Psoas muscle (tissue), 8 donors: ENCODE measurements around the gene FBXO46. TPM values are rescaled to one million over a fixed set of nuclear protein-coding genes. Genes with fewer than 3 reads are reported as not detected.
"Not testable (repeated sequence)": the region's sequence is repeated elsewhere in the genome, so short reads cannot be mapped to it uniquely, and the experiment has no call there.

Experiments used
- ATAC-seq, 4 donors: fragments of 200-7000 bp; cut with Tn5 transposase; one replicate each; pipeline ENCODE4 v1.9.1; 2020; ENCODE audit warnings: moderate library complexity in 3 of 4, mild to moderate bottlenecking in 2 of 4
- DNase-seq, 2 donors: peaks; one replicate each; pipeline ENCODE4 v3.0.0-alpha.2; 2020
- H3K27ac ChIP-seq: fragments of 200-600 bp; one replicate; pipeline ENCODE4 v1.8.0; 2022
- H3K27me3 ChIP-seq, 3 donors: fragments of 200-600 bp in 1 of 3; one replicate each; pipeline versions ENCODE4 v1.6.1 to v1.8.0; 2013 to 2022; ENCODE audit warnings: low read length in 2 of 3, mild to moderate bottlenecking in 2 of 3, moderate library complexity in 1 of 3; ENCODE audit not compliant: insufficient read depth in 3 of 3
- H3K36me3 ChIP-seq, 2 donors: fragments of 200-600 bp in 1 of 2; one replicate each; pipeline versions ENCODE4 v1.6.1 to v1.8.0; 2013 to 2022; ENCODE audit warnings: low read depth in 1 of 2, mild to moderate bottlenecking in 1 of 2, moderate library complexity in 1 of 2; ENCODE audit not compliant: insufficient read depth in 1 of 2
- H3K4me1 ChIP-seq: fragments of 200-600 bp; one replicate; pipeline ENCODE4 v1.8.0; 2022
- H3K4me3 ChIP-seq: fragments of 200-600 bp; one replicate; pipeline ENCODE4 v1.8.0; 2022; ENCODE audit warnings: mild to moderate bottlenecking
- H3K9me3 ChIP-seq: fragments of 200-600 bp; one replicate; pipeline ENCODE4 v1.8.0; 2022
- CTCF ChIP-seq: fragments of 200-600 bp; IDR thresholded peaks from one replicate; pipeline ENCODE4 v1.8.0; 2022; ENCODE audit warnings: antibody characterized with exemption
- WGBS, 3 donors: extraction: QIAGEN DNeasy Blood & Tissue Kit; methylation state at CpG; one replicate each; pipeline versions ENCODE4 v1.1.6 to v1.1.7; 2013; 5-methylcytosine and 5-hydroxymethylcytosine counted together
- intact Hi-C, 2 donors: fragments of 100-400 bp; cut with DNase I; formaldehyde crosslinking; loops; one replicate each; pipeline versions ENCODE4 v1.11.0 to v1.14.2; 2022
- polyA plus RNA-seq, 3 donors: library from polyadenylated mRNA; stranded (reverse); fragments of 200-250 nt; gene quantifications; one replicate each; pipeline ENCODE4 v1.2.3, GENCODE V29; 2013
- total RNA-seq, 4 donors: library from RNA; stranded (reverse); fragmentation: NEBNext Ultra II Directional in 2 of 4; extraction: Animal tissue kit (Norgen Biotek cat#: 25700) in 2 of 4; gene quantifications; one replicate each; pipeline versions ENCODE4 v1.2.1 to v1.2.4, GENCODE V29; 2021 to 2023
- donor health status: healthy with polysubstance abuse.
- donor health status: DM: no; HTN: no; CAD: no; lungs with moderate emphysema.
- donor health status: Bipolar disorder and iron deficiency.
- donor health status: healthy.
- donor health status: DM: yes; HTN: yes; CAD: no.
- donor health status: DM: no; HTN: no; CAD: no.
- donor health status: DM: no; HTN: no; CAD: no.
- donor health status: DM: yes; HTN: yes; CAD: no.

The FBXO46 gene
- total and polyA plus RNA-seq, 7 donors = 4.6 to 13.0 (median 9.5) TPM

- TF ChIP-seq CTCF = no peak
- Histone ChIP-seq H3K27me3 (no peaks in the 10 kb centered on the region), H3K4me1 (peaks cover 11% of the 10 kb centered on the region), H3K4me3 (peak within 1 kb of the TSS; percentile 93), H3K9me3 (no peaks in the 10 kb centered on the region), H3K36me3 (peaks cover 0 to 33% of the 10 kb centered on the region in 2 donors), H3K27ac (peak within 1 kb of the TSS; percentile 93)
- 0% methylated on average over 59 to 70 of the region's 70 CpGs for WGBS, 3 donors
- ATAC-seq (peak; percentile 91 to 95 (median 93)), DNase-seq (peak; percentile 97 to 98)
- intact Hi-C loops = no loop called here
Measured at GRCh38 chr19:45692187-45693105, 38.2 kb downstream of the FBXO46 start, which contains the start of gene QPCTL. Gene QPCTL, plus strand, starts transcription at chr19:45692666. Its CDS starts 38 bp downstream, at chr19:45692704.

- 0% methylated on average over 32 to 36 of the region's 36 CpGs for WGBS, 3 donors
- ATAC-seq (peak; percentile 84 to 90 (median 85)), DNase-seq (peak; percentile 92 to 97)
- no peaks in the 10 kb centered on the region for H3K9me3 ChIP-seq
- H3K4me1 ChIP-seq = peaks cover 11% of the 10 kb centered on the region
- intact Hi-C loops = no loop called here
- no peaks in the 10 kb centered on the region for H3K27me3 ChIP-seq
- TF ChIP-seq CTCF = no peak
- H3K4me3 ChIP-seq = peak within 1 kb of the TSS; percentile 93
- H3K27ac ChIP-seq = peak within 1 kb of the TSS; percentile 93
- H3K36me3 ChIP-seq = peaks cover 0 to 41% of the 10 kb centered on the region in 2 donors
Measured at GRCh38 chr19:45691516-45692186, 39.0 kb downstream of the FBXO46 start, which contains the start of gene SNRPD2. Gene SNRPD2, minus strand, starts transcription at chr19:45691953. Its CDS starts 65 bp downstream, at chr19:45691888.

- Histone ChIP-seq H3K27ac (no peak overlapping the region), H3K4me1 (peaks cover 6% of the 10 kb centered on the region), H3K27me3 (no peaks in the 10 kb centered on the region), H3K4me3 (no peak overlapping the region), H3K9me3 (no peaks in the 10 kb centered on the region), H3K36me3 (peaks cover 5 to 57% of the 10 kb centered on the region in 2 donors)
- ATAC-seq (no peak), DNase-seq (no peak)
- TF ChIP-seq CTCF = no peak
- intact Hi-C loops = no loop called here
- 86 to 91% (median 89%) methylated on average over 9 of the region's 9 CpGs for WGBS, 3 donors
Measured at GRCh38 chr19:45687599-45687998, 43.1 kb downstream of the FBXO46 start.

GRCh38 chr19:45685045-45685444 lies 45.7 kb downstream of the FBXO46 start:
- DNase-seq, H3K27ac ChIP-seq, ATAC-seq, H3K4me1 ChIP-seq, intact Hi-C loops, H3K9me3 ChIP-seq, H3K27me3 ChIP-seq, H3K4me3 ChIP-seq: not testable (repeated sequence)
- peaks cover 5 to 57% of the 10 kb centered on the region in 2 donors for H3K36me3 ChIP-seq
- 77 to 86% (median 83%) methylated on average over 9 to 11 of the region's 11 CpGs for WGBS, 3 donors

- Histone ChIP-seq H3K4me3 (no peak overlapping the region), H3K4me1 (no peaks in the 10 kb centered on the region), H3K27ac (no peak overlapping the region), H3K27me3 (peaks cover 0 to 17% (median 7%) of the 10 kb centered on the region in 3 donors), H3K36me3 (peaks cover 5 to 44% of the 10 kb centered on the region in 2 donors), H3K9me3 (no peaks in the 10 kb centered on the region)
- 51 to 60% (median 55%) methylated on average over 5 of the region's 5 CpGs for WGBS, 3 donors
- DNase-seq = no peak
- no peak for ATAC-seq
- intact Hi-C loops = no loop called here
- no peak for TF ChIP-seq CTCF
Measured at GRCh38 chr19:45682908-45683307, 47.8 kb downstream of the FBXO46 start.
